Measurements from ENCODE around the gene CEACAM16. TPM values are rescaled to one million over a fixed set of nuclear protein-coding genes. Genes with fewer than 3 reads are reported as not detected.

Gene CEACAM16
- total RNA-seq, 1 donor from 2014 or later, result not detected

DNA sequence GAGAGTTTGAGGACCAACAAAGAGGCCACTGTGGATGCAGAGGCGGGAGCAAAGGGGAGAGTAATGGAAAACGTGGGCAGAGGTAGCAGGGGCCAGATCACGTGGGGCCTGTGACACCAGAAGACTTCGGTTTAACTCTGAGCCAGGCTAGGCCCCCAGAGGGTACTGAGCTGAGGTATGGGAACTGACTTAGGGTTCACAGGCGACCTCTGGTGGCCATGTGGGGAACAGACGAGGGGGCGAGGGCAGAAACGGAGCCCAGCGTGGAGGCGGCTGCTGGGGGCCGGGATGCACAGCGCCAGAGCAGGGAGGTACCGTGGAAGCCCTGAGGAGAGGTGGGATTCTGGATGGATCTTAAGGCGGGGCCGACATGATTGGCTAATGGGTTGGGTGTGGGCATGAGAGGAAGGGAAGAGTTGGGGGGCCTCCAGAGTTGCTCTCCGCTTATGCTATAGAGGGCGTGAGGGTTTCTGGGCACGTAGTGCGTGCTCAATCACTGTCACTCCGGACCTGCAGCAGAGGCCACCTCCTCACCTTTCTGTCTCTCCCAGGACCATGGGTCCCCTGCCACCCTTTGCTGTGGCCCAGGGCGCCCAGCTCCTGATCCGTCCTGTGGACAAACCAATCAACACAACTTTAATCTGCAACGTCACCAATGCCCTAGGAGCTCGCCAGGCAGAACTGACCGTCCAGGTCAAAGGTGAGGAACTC is 41.6 kb upstream of the CEACAM16 start:
- H3K27me3 ChIP-seq, result no peaks in the 10 kb centered on the region
- no peaks in the 10 kb centered on the region for H3K9me3 ChIP-seq
- intact Hi-C loops (cut with DNase I), result loop anchor here (5.0 kb wide), 1 partner anchor 85 kb away; no protein-coding TSS in a partner anchor
- peaks cover 81% of the 10 kb centered on the region for H3K36me3 ChIP-seq
- no peak overlapping the region for H3K4me3 ChIP-seq
- H3K27ac ChIP-seq, result no peak overlapping the region
- peak; percentile 79 for ATAC-seq
- peak; percentile 81 for DNase-seq
- H3K4me1 ChIP-seq, result peaks cover 3% of the 10 kb centered on the region
- TF ChIP-seq, protein P1, sequence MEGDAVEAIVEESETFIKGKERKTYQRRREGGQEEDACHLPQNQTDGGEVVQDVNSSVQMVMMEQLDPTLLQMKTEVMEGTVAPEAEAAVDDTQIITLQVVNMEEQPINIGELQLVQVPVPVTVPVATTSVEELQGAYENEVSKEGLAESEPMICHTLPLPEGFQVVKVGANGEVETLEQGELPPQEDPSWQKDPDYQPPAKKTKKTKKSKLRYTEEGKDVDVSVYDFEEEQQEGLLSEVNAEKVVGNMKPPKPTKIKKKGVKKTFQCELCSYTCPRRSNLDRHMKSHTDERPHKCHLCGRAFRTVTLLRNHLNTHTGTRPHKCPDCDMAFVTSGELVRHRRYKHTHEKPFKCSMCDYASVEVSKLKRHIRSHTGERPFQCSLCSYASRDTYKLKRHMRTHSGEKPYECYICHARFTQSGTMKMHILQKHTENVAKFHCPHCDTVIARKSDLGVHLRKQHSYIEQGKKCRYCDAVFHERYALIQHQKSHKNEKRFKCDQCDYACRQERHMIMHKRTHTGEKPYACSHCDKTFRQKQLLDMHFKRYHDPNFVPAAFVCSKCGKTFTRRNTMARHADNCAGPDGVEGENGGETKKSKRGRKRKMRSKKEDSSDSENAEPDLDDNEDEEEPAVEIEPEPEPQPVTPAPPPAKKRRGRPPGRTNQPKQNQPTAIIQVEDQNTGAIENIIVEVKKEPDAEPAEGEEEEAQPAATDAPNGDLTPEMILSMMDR (IDR thresholded peaks at IDR 0.05), result peak; percentile 96

DNA sequence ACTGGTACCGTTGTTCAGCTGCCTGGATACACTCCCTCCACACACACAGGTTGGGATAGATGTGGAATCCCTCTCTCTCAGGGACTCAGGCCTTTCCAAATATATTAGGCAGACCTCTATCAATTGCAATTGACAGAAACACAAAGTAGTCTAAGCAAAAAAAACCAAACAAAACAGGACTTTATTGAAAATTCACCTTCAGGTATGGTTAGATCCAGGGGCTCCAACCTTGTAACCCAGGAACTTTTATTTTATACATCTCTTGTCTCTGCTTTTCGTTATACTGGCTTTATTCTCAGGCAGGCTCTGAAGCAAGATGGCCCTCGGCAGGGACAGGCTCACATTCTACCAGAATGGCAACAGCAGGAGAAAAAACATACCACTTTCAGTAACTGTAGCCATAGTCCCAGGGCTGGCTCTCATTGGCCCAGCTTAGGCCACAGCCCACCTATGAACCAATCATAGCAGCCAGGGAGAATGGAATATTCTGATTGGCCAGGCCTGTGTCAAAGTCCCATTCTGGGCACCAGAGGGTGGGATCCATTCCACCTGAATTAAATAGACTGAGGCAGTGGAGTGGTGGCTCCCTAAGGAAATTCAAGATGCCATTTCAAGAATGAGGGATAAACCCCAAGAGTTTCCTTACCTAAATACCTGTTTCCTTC is 40.8 kb upstream of the CEACAM16 start:
- no peak overlapping the region for H3K4me3 ChIP-seq
- H3K4me1 ChIP-seq, result peaks cover 3% of the 10 kb centered on the region
- H3K9me3 ChIP-seq, result no peaks in the 10 kb centered on the region
- ATAC-seq (no peak), DNase-seq (no peak)
- H3K27ac ChIP-seq, result no peak overlapping the region
- TF ChIP-seq, protein P1 (IDR thresholded peaks at IDR 0.05), result no peak
- intact Hi-C loops (cut with DNase I), result loop anchor here (5.0 kb wide), 1 partner anchor 86 kb away; no protein-coding TSS in a partner anchor
- no peaks in the 10 kb centered on the region for H3K27me3 ChIP-seq
- H3K36me3 ChIP-seq, result peaks cover 84% of the 10 kb centered on the region

DNA sequence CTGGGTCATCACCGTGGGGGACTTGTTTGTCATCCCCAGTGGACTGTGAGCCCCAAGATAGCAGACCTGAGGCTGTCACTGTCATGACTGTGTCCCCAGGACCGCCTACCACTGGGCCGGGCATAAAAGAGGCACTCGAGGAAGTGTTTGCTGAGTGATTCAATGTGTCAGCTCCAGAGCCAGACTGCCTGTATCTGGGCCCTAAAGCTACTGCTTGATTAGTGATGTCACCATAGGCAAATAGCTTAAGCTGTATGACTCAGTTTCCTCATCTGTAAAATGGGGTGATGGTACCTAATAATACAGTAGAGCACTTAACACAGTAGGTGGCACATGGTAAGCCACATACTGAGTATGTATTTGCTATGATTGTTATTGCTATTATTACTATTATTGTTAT is 38.9 kb upstream of the CEACAM16 start:
- DNase-seq, result peak; percentile 76
- TF ChIP-seq, protein P1 (IDR thresholded peaks at IDR 0.05), result no peak
- peaks cover 77% of the 10 kb centered on the region for H3K36me3 ChIP-seq
- H3K9me3 ChIP-seq, result no peaks in the 10 kb centered on the region
- H3K4me3 ChIP-seq, result no peak overlapping the region
- H3K27me3 ChIP-seq, result no peaks in the 10 kb centered on the region
- peaks cover 3% of the 10 kb centered on the region for H3K4me1 ChIP-seq
- H3K27ac ChIP-seq, result no peak overlapping the region
- intact Hi-C loops (cut with DNase I), result no loop called here
- ATAC-seq, result peak; percentile 80

DNA sequence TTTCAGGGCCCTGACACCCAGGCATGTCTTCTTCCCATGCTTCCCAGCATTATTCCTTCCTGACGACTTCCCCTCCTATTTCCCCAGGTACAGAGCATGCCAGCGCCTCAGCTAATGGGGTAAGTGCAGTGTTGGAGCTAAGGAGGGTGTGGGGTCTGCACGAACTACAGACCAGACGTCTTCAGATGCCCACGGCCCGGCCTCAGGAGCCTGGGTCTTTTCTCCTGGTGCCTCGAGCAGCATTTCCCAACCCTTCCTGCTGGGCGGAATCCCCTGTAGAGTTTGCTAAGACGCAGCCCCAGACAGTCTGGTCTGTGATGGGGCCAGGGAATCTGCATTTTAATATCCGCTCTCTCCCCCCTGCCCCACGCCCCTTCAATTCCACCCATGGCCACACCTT is 37.7 kb upstream of the CEACAM16 start:
- TF ChIP-seq, protein P1 (IDR thresholded peaks at IDR 0.05), result no peak
- intact Hi-C loops (cut with DNase I), result no loop called here
- peaks cover 66% of the 10 kb centered on the region for H3K36me3 ChIP-seq

DNA sequence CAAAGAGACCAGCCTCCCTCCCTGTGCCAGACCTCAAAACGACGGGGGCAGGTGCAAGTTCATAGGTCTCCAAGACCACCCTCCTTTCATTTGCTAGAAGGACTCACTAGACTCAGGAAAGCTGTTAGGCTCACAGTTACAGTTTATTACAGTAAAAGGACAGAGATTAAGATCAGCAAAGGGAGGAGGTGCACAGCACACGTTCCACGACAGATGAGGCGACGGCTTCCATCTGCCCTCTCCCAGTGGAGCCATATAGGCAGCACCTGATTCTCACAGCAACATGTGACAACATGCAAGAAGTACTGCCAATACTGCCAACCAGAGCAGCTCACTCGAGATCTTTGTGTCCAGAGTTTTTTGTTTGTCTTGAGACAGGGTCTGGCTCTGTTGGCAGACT is 37.0 kb upstream of the CEACAM16 start:
- DNase-seq, result no peak
- Histone ChIP-seq H3K36me3 (peaks cover 63% of the 10 kb centered on the region), H3K4me3 (no peak overlapping the region), H3K27me3 (no peaks in the 10 kb centered on the region), H3K27ac (no peak overlapping the region), H3K4me1 (peaks cover 2% of the 10 kb centered on the region), H3K9me3 (no peaks in the 10 kb centered on the region)
- intact Hi-C loops (cut with DNase I), result no loop called here
- TF ChIP-seq, protein P1 (IDR thresholded peaks at IDR 0.05), result no peak
- ATAC-seq, result no peak

More for the DNA sequence above, 37.7 kb upstream of the CEACAM16 start:
- DNase-seq, result no peak
- Histone ChIP-seq H3K9me3 (no peaks in the 10 kb centered on the region), H3K27me3 (no peaks in the 10 kb centered on the region), H3K27ac (no peak overlapping the region), H3K4me3 (no peak overlapping the region), H3K4me1 (peaks cover 3% of the 10 kb centered on the region)
- ATAC-seq, result no peak
